ENCODE measurements around the gene ATP8B1.

GRCh38 chr18:57651914-57652313, 151.2 kb downstream of the ATP8B1 start:
- no peak for TF ChIP-seq PPARA (CRISPR knock-in tag; IDR thresholded peaks at IDR 0.05; ENCODE audit: borderline replicate concordance)
- TF ChIP-seq PATZ1 (CRISPR knock-in tag; IDR thresholded peaks at IDR 0.05; ENCODE audit: borderline replicate concordance): no peak
- no peak for TF ChIP-seq CSRNP3 (CRISPR knock-in tag; IDR thresholded peaks at IDR 0.05)
- TF ChIP-seq CREB5 (CRISPR knock-in tag; IDR thresholded peaks at IDR 0.05; ENCODE audit: low read depth): no peak
- no peak for TF ChIP-seq RARB (CRISPR knock-in tag; IDR thresholded peaks at IDR 0.05)
- TF ChIP-seq ZFP30 (CRISPR knock-in tag; IDR thresholded peaks at IDR 0.05): no peak
- no peak for TF ChIP-seq BACH2 (CRISPR knock-in tag; IDR thresholded peaks at IDR 0.05; ENCODE audit: borderline replicate concordance)
- no peak for TF ChIP-seq TSHZ2 (CRISPR knock-in tag; IDR thresholded peaks at IDR 0.05)

All from SK-N-SH treated with all-trans-retinoic acid at 6 μM for 48 hours (cell line).